SK-N-SH (cell line): ENCODE data around the gene DEFB131B. TPM values are rescaled to one million over a fixed set of nuclear protein-coding genes. Genes with fewer than 3 reads are reported as not detected.
"Not testable (repeated sequence)": the region's sequence is repeated elsewhere in the genome, so short reads cannot be mapped to it uniquely, and the experiment has no call there.

Experiments
- CTCF ChIA-PET: fragments of 300-600, 350-600 bp; formaldehyde crosslinking; extraction: SDS; loops from one replicate; lab custom pipeline; 2021; lab: Yijun Ruan, JAX
- POLR2A ChIA-PET: fragments of 350-600 bp; sonication (Branson Sonifier 250); formaldehyde crosslinking; extraction: SDS; loops from one replicate; lab custom pipeline; 2020; ENCODE audit warnings: antibody characterized with exemption, inconsistent platforms; lab: Yijun Ruan, JAX
- DNase-seq: peaks from one replicate; pipeline ENCODE4 v3.0.0; 2012
- H2AFZ ChIP-seq: fragments of 200-600 bp; sonication (generic); 2 replicates; pipeline ENCODE4 v1.8.1; 2016; ENCODE audit warnings: antibody characterized with exemption, mild to moderate bottlenecking, low read depth
- H3F3A ChIP-seq: fragments of 200-600 bp; sonication (generic); replicated peaks from 2 replicates; pipeline ENCODE3; 2016; ENCODE audit warnings: antibody characterized with exemption, mild to moderate bottlenecking; ENCODE audit not compliant: insufficient read depth
- H3K27ac ChIP-seq, 2 experiments: fragments of 200-500 bp in 1 of 2; fragments of 200-600 bp in 1 of 2; sonication (Bioruptor generic) in 1 of 2; sonication (generic), shearing (Covaris generic) in 1 of 2; 2 replicates each; pipeline versions ENCODE4 v1.5.1 to v1.6.1; 2014 to 2016; ENCODE audit warnings: low read depth in 2 of 2, inconsistent platforms in 1 of 2, low read length in 1 of 2, mild to moderate bottlenecking in 1 of 2, mixed read lengths in 1 of 2
- H3K27me3 ChIP-seq: fragments of 200-600 bp; sonication (generic), shearing (Covaris generic); 2 replicates; pipeline ENCODE4 v1.6.1; 2016; ENCODE audit warnings: mixed run types; ENCODE audit not compliant: insufficient read depth
- H3K36me3 ChIP-seq, 2 experiments: fragments of 200-500 bp in 1 of 2; fragments of 200-600 bp in 1 of 2; sonication (Bioruptor generic) in 1 of 2; sonication (generic) in 1 of 2; replicated peaks in 1 of 2; 2 replicates each; pipeline versions ENCODE3 to v1.5.1; 2014 to 2016; ENCODE audit warnings: low read length in 1 of 2, mild to moderate bottlenecking in 1 of 2; ENCODE audit not compliant: insufficient read depth in 2 of 2, control insufficient read depth in 1 of 2
- H3K4me1 ChIP-seq, 2 experiments: fragments of 200-500 bp in 1 of 2; fragments of 200-600 bp in 1 of 2; sonication (Bioruptor generic) in 1 of 2; sonication (generic), shearing (Covaris generic) in 1 of 2; 2 replicates each; pipeline versions ENCODE4 v1.5.1 to v1.6.1; 2014 to 2016; ENCODE audit warnings: low read depth in 1 of 2, low read length in 1 of 2, mixed run types in 1 of 2; ENCODE audit not compliant: insufficient read depth in 2 of 2, control insufficient read depth in 1 of 2
- H3K4me2 ChIP-seq: fragments of 200-600 bp; sonication (generic), shearing (Covaris generic); 2 replicates; pipeline ENCODE4 v1.6.1; 2017; ENCODE audit warnings: mixed run types
- H3K4me3 ChIP-seq, 2 experiments: fragments of 200-500 bp in 1 of 2; fragments of 200-600 bp in 1 of 2; sonication (Bioruptor generic) in 1 of 2; sonication (generic), shearing (Covaris generic) in 1 of 2; 2 replicates each; pipeline versions ENCODE4 v1.5.1 to v1.8.1; 2014 to 2016; ENCODE audit warnings: low read depth in 2 of 2, inconsistent platforms in 1 of 2, low read length in 1 of 2, mild to moderate bottlenecking in 1 of 2, mixed read lengths in 1 of 2, moderate library complexity in 1 of 2
- H3K79me2 ChIP-seq: fragments of 200-600 bp; sonication (generic); 2 replicates; pipeline ENCODE4 v1.8.1; 2017; ENCODE audit warnings: mild to moderate bottlenecking; ENCODE audit not compliant: insufficient read depth
- H3K9ac ChIP-seq: fragments of 200-600 bp; sonication (generic); 2 replicates; pipeline ENCODE4 v1.6.1; 2017; ENCODE audit warnings: mixed run types
- H3K9me2 ChIP-seq: fragments of 200-600 bp; sonication (generic); 2 replicates; pipeline ENCODE4 v1.6.1; 2017; ENCODE audit warnings: mixed run types
- H3K9me3 ChIP-seq: fragments of 200-600 bp; sonication (generic); 2 replicates; pipeline ENCODE4 v1.6.1; 2017; ENCODE audit warnings: mixed run types, mild to moderate bottlenecking, moderate library complexity
- H4K20me1 ChIP-seq: fragments of 200-600 bp; sonication (generic); 2 replicates; pipeline ENCODE4 v1.6.1; 2017; ENCODE audit warnings: mild to moderate bottlenecking, mixed run types; ENCODE audit not compliant: insufficient read depth
- CHD2 ChIP-seq: fragments of 150-350 bp; IDR thresholded peaks from 2 replicates; pipeline ENCODE4 v1.6.1; 2018; ENCODE audit warnings: low read length; ENCODE audit not compliant: partially characterized antibody
- ELF1 ChIP-seq: IDR thresholded peaks from 2 replicates; pipeline ENCODE4 v1.4.0; 2012
- EP300 ChIP-seq, 2 experiments: IDR thresholded peaks; 2 replicates each; pipeline versions ENCODE4 v1.4.0 to v1.6.1; 2012; ENCODE audit warnings: borderline replicate concordance in 1 of 2, low read depth in 1 of 2, low read length in 1 of 2
- FOSL2 ChIP-seq: IDR thresholded peaks from 2 replicates; pipeline ENCODE4 v1.4.0; 2012; ENCODE audit warnings: low read depth, mild to moderate bottlenecking, moderate library complexity, borderline replicate concordance
- GATA2 ChIP-seq: sonication (generic); formaldehyde crosslinking; IDR thresholded peaks from 2 replicates; pipeline ENCODE4 v1.5.0; 2020; ENCODE audit warnings: mild to moderate bottlenecking, missing genetic modification reagents
- MXI1 ChIP-seq: IDR thresholded peaks from 2 replicates; pipeline ENCODE4 v1.6.1; 2012; ENCODE audit warnings: mild to moderate bottlenecking, low read depth, low read length, improper control_type of control experiment
- NFIC ChIP-seq: IDR thresholded peaks from 2 replicates; pipeline ENCODE4 v1.4.0; 2012; ENCODE audit warnings: borderline replicate concordance
- NRF1 ChIP-seq: IDR thresholded peaks from 2 replicates; pipeline ENCODE4 v1.6.1; 2012; ENCODE audit warnings: low read depth, mild to moderate bottlenecking, low read length
- POLR2AphosphoS5 ChIP-seq: IDR thresholded peaks from 2 replicates; pipeline ENCODE4 v1.6.1; 2012; ENCODE audit warnings: low read depth, low read length
- RAD21 ChIP-seq: IDR thresholded peaks from 2 replicates; pipeline ENCODE4 v1.6.1; 2012; ENCODE audit warnings: mild to moderate bottlenecking, low read length
- RCOR1 ChIP-seq: fragments of 150-350 bp; IDR thresholded peaks from 2 replicates; pipeline ENCODE4 v1.6.1; 2017; ENCODE audit warnings: antibody characterized with exemption, low read length
- TCF12 ChIP-seq: IDR thresholded peaks from 2 replicates; pipeline ENCODE4 v1.4.0; 2012
- TEAD4 ChIP-seq: IDR thresholded peaks from 2 replicates; pipeline ENCODE4 v1.4.0; 2012; ENCODE audit warnings: mild to moderate bottlenecking, borderline replicate concordance; ENCODE audit not compliant: insufficient read depth
- YY1 ChIP-seq: IDR thresholded peaks from 2 replicates; pipeline ENCODE4 v1.4.0; 2012; ENCODE audit warnings: low read depth, mild to moderate bottlenecking
- WGBS: methylation state at CpG from one replicate; pipeline ENCODE4 v1.1.6; 2017; ENCODE audit warnings: low lambda C conversion rate; 5-methylcytosine and 5-hydroxymethylcytosine counted together
- polyA plus RNA-seq, 3 experiments: library from polyadenylated mRNA; depleted of rRNA; stranded (reverse); fragments of >200 nt; gene quantifications; 2 replicates each; pipeline ENCODE4 v1.2.3, GENCODE V29; 2012
- TF ChIP-seq, protein P1 (sequence below): IDR thresholded peaks from 2 replicates; pipeline ENCODE4 v1.6.1; 2012; ENCODE audit warnings: mild to moderate bottlenecking, low read depth, low read length, moderate library complexity
- TF ChIP-seq, protein P2 (sequence below): IDR thresholded peaks from 2 replicates; pipeline ENCODE4 v1.4.0; 2012; ENCODE audit warnings: low read depth

The DEFB131B gene
- polyA plus RNA-seq, 1 of the 3 experiments (the other 2 are of a cell fraction) = not detected

DNA sequence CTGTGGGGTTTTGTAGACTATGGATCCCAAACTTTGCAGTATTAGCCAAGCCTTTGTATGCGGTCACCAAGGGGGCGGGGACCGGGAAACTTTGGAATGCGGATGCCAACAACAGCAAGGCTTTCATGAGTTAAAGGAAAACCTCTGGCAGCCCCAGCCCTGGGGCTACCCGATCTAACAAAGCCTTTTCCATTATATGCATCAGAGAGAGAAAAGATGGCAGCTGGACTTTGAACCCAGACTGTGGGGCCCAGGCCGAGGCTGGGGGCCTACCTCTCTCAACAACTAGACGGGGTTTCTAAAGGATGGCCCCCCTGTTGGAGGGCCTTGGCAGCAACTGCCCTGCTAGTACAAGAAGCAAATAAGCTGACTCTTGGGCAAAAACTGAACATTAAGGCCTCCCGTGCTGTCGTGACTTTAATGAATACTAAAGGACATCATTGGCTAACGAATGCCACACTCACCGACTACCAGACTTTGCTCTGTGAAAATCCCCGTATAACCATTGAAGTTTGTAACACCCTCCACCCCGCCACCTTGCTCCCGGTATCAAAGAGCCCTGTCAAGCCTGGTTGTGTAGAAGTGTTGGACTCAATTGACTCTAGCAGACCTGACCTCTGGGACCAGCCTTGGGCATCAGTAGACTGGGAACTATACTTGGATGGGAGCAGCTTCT, 10.2 kb downstream of the DEFB131B start:
- H2AFZ ChIP-seq, H3K27me3 ChIP-seq, DNase-seq, H3K4me2 ChIP-seq, H4K20me1 ChIP-seq, H3F3A ChIP-seq, H3K79me2 ChIP-seq, H3K9me2 ChIP-seq, H3K4me3 ChIP-seq, H3K4me1 ChIP-seq, H3K36me3 ChIP-seq, CTCF ChIA-PET, H3K27ac ChIP-seq, POLR2A ChIA-PET, H3K9ac ChIP-seq, H3K9me3 ChIP-seq: not testable (repeated sequence)
- 85% methylated on average over 14 of the region's 14 CpGs for WGBS

DNA sequence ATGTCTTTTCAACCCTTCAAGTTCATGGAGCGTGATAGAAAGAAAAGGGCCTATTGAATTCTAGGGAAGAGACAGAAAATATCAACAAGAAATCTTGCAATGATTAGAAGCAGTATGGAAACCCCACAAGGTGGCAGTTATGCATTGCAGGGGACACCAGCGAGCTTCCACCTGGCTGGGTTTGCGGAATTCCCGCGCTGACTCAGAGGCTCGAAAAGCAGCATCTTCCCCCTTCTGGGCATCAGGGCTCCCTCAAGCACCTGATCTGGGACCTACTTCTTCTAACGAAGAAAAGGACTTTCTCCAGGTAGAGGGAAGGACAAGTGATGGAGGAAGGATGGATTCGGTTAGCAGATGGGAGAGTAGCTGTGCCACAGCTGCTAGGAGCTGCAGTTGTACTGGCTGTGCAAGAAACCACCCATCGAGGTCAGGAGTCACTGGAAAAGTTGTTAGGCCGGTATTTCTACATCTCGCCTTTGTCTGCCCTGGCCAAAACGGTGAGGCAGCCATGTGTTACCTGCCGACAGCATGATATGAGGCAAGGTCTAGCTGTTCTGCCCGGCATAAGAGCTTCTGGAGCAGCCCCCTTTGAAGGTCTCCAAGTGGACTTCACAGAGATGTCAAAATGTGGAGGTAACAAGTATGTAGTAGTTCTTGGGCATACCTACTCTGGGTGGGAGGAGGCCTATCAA, 11.1 kb downstream of the DEFB131B start:
- H3K4me2 ChIP-seq, CTCF ChIA-PET, H3F3A ChIP-seq, H3K36me3 ChIP-seq, H3K9ac ChIP-seq, H3K27ac ChIP-seq, H3K79me2 ChIP-seq, H2AFZ ChIP-seq, POLR2A ChIA-PET, H3K4me1 ChIP-seq, H3K9me3 ChIP-seq, H3K9me2 ChIP-seq, DNase-seq, H4K20me1 ChIP-seq, H3K4me3 ChIP-seq, H3K27me3 ChIP-seq: not testable (repeated sequence)
- WGBS = 96% methylated on average over 14 of the region's 14 CpGs

DNA sequence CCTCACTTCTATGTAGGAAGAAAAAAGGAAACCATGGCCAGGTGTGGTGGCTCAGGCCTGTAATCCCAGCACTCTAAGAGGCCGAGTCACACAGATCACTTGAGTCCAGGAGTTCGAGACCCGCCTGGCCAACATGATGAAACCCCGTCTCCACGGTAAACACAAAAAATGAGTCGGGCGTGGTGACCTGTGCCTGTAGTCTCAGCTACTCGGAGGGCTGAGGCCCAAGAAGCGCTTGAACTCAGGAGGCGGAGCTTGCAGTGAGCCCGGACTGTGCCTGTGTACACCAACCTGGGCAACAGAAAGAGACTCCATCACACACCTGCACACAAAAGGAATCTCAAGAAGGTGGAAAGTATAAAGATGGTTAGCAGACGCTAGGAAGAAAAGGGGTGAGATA, 17.7 kb downstream of the DEFB131B start:
- Histone ChIP-seq H3K4me1 (no peaks in the 10 kb centered on the region), H4K20me1 (no peaks in the 10 kb centered on the region), H3K4me2 (no peak overlapping the region), H3K79me2 (no peaks in the 10 kb centered on the region), H3K9ac (no peak overlapping the region), H3K4me3 (no peak overlapping the region), H3K9me2 (no peaks in the 10 kb centered on the region), H2AFZ (no peak overlapping the region), H3K36me3 (no peaks in the 10 kb centered on the region), H3K27me3 (no peaks in the 10 kb centered on the region), H3K9me3 (no peaks in the 10 kb centered on the region), H3F3A (no peaks in the 10 kb centered on the region), H3K27ac (no peak overlapping the region)
- ChIA-PET CTCF (no interaction called here), POLR2A (no interaction called here)
- no peak for TF ChIP-seq FOSL2
- TF ChIP-seq, protein P1, sequence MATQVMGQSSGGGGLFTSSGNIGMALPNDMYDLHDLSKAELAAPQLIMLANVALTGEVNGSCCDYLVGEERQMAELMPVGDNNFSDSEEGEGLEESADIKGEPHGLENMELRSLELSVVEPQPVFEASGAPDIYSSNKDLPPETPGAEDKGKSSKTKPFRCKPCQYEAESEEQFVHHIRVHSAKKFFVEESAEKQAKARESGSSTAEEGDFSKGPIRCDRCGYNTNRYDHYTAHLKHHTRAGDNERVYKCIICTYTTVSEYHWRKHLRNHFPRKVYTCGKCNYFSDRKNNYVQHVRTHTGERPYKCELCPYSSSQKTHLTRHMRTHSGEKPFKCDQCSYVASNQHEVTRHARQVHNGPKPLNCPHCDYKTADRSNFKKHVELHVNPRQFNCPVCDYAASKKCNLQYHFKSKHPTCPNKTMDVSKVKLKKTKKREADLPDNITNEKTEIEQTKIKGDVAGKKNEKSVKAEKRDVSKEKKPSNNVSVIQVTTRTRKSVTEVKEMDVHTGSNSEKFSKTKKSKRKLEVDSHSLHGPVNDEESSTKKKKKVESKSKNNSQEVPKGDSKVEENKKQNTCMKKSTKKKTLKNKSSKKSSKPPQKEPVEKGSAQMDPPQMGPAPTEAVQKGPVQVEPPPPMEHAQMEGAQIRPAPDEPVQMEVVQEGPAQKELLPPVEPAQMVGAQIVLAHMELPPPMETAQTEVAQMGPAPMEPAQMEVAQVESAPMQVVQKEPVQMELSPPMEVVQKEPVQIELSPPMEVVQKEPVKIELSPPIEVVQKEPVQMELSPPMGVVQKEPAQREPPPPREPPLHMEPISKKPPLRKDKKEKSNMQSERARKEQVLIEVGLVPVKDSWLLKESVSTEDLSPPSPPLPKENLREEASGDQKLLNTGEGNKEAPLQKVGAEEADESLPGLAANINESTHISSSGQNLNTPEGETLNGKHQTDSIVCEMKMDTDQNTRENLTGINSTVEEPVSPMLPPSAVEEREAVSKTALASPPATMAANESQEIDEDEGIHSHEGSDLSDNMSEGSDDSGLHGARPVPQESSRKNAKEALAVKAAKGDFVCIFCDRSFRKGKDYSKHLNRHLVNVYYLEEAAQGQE = no peak
- TF ChIP-seq ELF1 = no peak
- no peak for TF ChIP-seq MXI1
- no peak for TF ChIP-seq EP300 (IDR thresholded peaks at IDR 0.05; ENCODE audit: borderline replicate concordance in 1 of 2, low read depth in 1 of 2, low read length in 1 of 2)
- TF ChIP-seq, protein P2, sequence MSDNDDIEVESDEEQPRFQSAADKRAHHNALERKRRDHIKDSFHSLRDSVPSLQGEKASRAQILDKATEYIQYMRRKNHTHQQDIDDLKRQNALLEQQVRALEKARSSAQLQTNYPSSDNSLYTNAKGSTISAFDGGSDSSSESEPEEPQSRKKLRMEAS = no peak
- no peak for TF ChIP-seq TCF12
- TF ChIP-seq GATA2 (CRISPR knock-in tag) = no peak
- no peak for TF ChIP-seq TEAD4
- no peak for TF ChIP-seq RCOR1
- no peak for TF ChIP-seq YY1
- TF ChIP-seq NFIC = no peak
- TF ChIP-seq CHD2 = no peak
- TF ChIP-seq NRF1 = no peak
- no peak for TF ChIP-seq POLR2AphosphoS5
- no peak for TF ChIP-seq RAD21
- no peak for DNase-seq
- WGBS = 97% methylated on average over 12 of the region's 12 CpGs
